HG02610 (cell line): ENCODE data around the gene GGPS1.
"Not testable (repeated sequence)": the region's sequence is repeated elsewhere in the genome, so short reads cannot be mapped to it uniquely, and the experiment has no call there.

ENCODE experiments used
- ATAC-seq: cut with Tn5 transposase; IDR thresholded peaks from one replicate; pipeline ENCODE4 v1.9.1; 2021; ENCODE audit warnings: mild to moderate bottlenecking, moderate library complexity; ENCODE audit not compliant: unreplicated experiment

GGPS1 gene

GRCh38 chr1:235328271-235329138, at the start of gene GGPS1:
GGPS1 (plus strand) TSS chr1:235328570; CDS start chr1:235335265, 6,695 bp downstream.
- ATAC-seq = peak; percentile 67

GRCh38 chr1:235278915-235279292, 49.5 kb upstream of the GGPS1 start:
- no peak for ATAC-seq

GRCh38 chr1:235279694-235280093, 48.7 kb upstream of the GGPS1 start:
- ATAC-seq = no peak

GRCh38 chr1:235280467-235280866, 47.9 kb upstream of the GGPS1 start:
- no peak for ATAC-seq

GRCh38 chr1:235283636-235284035, 44.7 kb upstream of the GGPS1 start:
- not testable (repeated sequence) for ATAC-seq

- no peak for ATAC-seq
Measured at GRCh38 chr1:235284231-235284769, 44.1 kb upstream of the GGPS1 start.

GRCh38 chr1:235286667-235287066, 41.7 kb upstream of the GGPS1 start:
- no peak for ATAC-seq

GRCh38 chr1:235287208-235287882, 41.0 kb upstream of the GGPS1 start:
- no peak for ATAC-seq

GRCh38 chr1:235289859-235290739, 38.3 kb upstream of the GGPS1 start:
- ATAC-seq = no peak

- no peak for ATAC-seq
Measured at GRCh38 chr1:235290740-235291502, 37.4 kb upstream of the GGPS1 start.

- ATAC-seq = no peak
Measured at GRCh38 chr1:235291599-235292091, 36.7 kb upstream of the GGPS1 start.

- ATAC-seq = no peak
Measured at GRCh38 chr1:235292790-235293189, 35.6 kb upstream of the GGPS1 start.

GRCh38 chr1:235293322-235293942, 34.9 kb upstream of the GGPS1 start:
- no peak for ATAC-seq

GRCh38 chr1:235295902-235296350, 32.4 kb upstream of the GGPS1 start:
- ATAC-seq = no peak

GRCh38 chr1:235296729-235297128, 31.6 kb upstream of the GGPS1 start:
- ATAC-seq = no peak

- peak; percentile 79 for ATAC-seq
Measured at GRCh38 chr1:235297579-235297978, 30.8 kb upstream of the GGPS1 start.

GRCh38 chr1:235298758-235299157, 29.6 kb upstream of the GGPS1 start:
- no peak for ATAC-seq

- no peak for ATAC-seq
Measured at GRCh38 chr1:235299169-235299858, 29.1 kb upstream of the GGPS1 start.

GRCh38 chr1:235302143-235302542, 26.2 kb upstream of the GGPS1 start:
- no peak for ATAC-seq
